HG02870 (cell line): Measurements from ENCODE around the gene MDN1.
A peak's percentile ranks its signal among the peaks of the same experiment; 100 is the strongest.
"Not testable (repeated sequence)": the region's sequence is repeated elsewhere in the genome, so short reads cannot be mapped to it uniquely, and the experiment has no call there.

Source experiments
- ATAC-seq: cut with Tn5 transposase; IDR thresholded peaks from one replicate; pipeline ENCODE4 v1.9.1; 2021; ENCODE audit warnings: mild to moderate bottlenecking, moderate library complexity; ENCODE audit not compliant: unreplicated experiment

The MDN1 gene

DNA sequence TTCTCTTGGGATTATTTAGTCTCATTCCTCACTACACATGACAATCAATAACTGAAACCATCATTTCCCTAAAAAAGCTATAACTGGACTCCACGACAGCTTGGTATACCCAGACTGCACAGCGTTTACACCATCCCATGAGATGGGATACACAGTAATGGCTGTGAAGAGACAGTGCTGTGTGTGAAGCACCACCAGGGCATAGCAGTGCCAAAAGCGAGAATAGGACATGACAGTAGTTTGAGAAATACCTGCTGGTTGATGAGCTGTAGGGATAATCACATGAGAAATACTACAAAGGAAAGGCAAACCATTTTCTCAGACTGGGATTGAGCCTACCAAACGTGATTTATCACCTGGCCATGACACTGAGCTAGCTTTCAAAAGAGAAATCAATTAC is 158.6 kb downstream of the MDN1 start:
- ATAC-seq = no peak

DNA sequence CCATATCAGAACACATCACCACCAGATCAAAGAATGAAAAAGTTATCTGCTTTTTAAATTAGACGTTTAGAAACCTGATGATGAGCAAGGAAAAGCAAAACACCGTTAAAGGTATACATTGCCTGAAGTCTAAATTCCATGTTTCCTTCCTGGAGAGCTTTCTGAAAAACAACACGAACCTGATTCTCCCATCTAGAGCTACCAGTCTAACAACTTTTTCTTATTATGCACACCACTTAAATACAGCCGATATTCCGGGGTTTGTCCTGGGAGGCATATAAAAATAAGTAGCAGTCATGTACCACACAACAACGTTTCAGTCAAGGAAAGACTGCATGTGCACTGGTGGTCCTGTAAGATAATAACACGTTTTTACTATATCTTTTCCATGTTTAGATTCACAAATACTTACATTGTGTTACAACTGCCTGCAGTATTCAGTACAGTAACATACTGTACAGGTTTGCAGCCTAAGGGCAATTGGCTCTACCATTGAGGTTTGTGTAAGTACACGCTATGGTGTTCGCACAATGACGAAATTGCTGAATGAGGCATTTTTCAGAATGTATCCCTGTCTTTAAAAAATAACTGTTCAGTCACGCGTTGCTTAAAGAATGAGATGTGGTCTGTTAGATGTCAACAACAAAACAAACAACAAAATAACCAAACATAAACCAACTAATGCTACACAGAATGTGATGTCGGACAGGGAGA is 162.0 kb downstream of the MDN1 start:
- no peak for ATAC-seq

DNA sequence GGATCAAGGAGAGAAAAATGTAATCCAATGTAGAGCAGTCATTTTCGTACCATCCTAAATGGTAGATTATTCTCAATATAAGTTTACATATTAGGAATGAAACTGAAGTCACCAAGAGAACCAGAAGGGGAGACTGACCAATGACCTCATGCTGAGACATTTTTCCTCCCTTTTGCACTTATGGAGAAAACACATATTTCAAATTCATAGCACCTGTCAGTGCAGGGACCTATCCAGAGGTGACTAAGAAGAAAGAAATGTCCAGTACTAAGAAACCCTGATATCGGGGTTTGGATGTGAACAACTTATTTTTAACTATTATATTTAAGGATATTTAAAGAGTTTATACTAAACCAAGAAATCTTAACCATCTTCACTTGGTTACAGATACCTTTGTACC is 164.5 kb downstream of the MDN1 start:
- ATAC-seq = no peak

DNA sequence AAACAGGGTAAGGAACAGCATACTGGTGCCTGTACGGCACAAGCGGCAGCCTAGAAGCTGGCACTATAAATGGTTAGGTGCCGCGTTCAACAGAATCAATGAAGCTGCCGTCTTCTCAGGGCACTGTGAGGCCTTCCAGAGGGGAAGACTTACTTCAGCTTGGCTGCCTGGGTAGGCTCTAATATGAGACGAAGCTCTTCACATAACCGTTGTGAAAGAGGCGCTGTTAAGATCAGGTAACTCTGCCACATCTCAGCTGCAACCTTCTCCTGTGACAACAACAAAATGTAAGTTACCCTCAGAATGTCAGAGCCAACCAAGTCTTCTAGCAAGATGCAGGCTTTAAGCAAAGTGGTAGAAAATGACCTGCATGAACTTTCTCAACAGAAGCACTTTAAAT is 169.0 kb downstream of the MDN1 start:
- no peak for ATAC-seq

DNA sequence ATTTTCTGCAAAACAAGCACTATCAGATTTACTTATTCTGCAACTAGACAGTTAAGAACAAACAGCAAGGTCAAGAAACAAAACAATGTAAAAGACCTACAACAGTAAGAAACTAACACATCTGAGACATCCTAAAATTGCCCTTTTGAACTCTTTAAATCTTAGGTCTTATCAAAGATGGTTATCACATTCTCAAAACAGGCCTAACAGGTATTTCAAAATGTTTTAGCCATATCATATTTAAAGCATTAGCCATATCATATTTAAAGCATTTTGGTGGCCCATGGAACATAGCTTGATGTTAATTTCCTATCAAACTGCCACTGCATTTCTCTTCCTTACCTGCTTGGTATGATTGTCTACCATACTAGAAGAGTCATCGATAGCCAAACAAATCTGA is 169.9 kb downstream of the MDN1 start:
- ATAC-seq = no peak

DNA sequence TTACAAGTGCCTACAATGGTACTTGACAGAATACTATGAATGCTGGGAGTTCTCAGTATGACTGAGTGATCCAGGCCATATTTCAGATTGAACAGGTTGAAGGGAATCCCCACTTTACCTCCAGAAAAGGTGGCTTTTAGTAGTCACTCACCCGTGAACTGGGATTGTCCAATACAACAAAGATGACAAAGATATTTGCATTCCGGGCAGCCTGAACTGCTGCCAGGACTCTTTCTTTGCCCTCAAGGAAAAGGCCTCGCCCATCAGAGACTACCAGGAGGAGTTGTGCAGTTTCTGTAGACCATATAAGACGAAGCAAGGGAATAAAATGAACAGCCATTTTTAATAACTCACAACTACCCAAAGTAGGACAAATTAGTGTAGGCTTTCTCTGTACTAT is 174.7 kb downstream of the MDN1 start:
- no peak for ATAC-seq

DNA sequence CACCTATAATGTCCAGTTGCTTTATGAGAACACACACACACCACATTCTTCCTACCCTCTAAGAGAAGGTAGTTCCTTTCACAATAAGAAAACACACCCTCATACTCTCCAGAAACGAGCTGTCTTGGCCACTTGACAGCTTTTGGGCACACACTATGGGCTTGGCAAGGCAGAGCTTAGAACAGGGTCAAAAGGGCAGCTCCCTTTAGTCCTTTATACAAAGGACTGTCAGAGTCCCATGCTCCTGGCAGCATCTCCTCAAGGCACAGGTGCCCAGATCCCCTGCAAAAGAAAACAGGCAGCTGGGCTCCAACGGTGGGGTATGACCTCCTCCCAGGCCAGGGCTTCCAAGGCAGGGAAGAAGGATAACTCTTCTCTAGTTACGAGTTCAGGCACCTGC is 176.2 kb downstream of the MDN1 start:
- no peak for ATAC-seq

DNA sequence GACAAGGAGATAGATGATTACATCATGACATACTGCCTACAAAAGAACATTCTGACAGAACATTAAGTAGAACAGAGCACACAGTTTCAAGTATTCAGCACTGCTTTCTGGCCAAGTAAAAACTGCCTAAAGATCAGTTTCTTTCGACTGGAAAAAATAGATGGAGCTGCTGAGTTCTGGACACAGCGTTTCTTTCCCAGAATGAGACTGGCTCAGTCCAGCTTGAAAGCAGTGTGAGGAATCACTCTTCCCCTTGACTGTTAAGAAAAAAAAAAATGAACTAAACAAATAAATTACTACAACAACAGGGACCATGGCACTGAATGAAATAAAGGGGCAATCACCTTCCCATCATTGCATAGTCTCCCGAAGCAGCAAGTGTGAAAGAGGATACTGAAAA is 176.6 kb downstream of the MDN1 start:
- ATAC-seq = no peak

DNA sequence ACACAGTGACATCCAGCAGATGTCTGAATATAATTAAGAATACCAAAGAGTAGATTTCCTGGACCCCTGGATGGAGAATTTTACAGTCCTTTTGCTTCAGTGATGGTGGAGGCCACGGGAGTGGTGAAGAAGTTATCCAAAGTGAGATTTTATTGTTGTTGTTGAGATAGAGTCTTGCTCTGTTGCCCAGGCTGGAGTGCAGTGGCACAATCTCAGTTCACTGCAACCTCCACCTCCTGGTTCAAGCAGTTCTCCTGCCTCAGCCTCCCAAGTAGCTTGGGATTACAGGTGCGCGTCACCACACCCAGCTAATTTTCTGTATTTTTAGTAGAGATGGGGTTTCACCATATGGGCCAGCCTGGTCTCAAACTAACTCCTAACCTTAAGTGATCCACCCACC is 178.0 kb downstream of the MDN1 start:
- ATAC-seq = not testable (repeated sequence)

DNA sequence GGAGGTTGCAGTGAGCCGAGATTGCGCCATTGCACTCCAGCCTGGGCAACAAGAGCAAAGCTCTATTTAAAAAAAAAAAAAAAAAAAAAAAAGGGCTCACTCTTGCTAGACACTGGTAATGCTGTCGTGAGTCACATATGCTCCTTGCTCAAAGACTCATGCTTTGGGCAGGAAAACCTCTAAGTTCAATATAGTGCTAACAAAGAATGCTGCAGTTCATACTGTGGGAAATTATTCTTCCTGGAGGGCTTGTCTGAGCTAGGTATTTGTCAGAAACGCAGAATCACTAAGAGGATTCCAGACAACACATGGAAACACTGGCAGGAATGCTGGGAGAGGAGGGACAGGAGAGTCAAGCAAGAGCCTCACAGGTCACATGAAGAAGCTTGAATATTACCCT is 178.8 kb downstream of the MDN1 start:
- no peak for ATAC-seq

DNA sequence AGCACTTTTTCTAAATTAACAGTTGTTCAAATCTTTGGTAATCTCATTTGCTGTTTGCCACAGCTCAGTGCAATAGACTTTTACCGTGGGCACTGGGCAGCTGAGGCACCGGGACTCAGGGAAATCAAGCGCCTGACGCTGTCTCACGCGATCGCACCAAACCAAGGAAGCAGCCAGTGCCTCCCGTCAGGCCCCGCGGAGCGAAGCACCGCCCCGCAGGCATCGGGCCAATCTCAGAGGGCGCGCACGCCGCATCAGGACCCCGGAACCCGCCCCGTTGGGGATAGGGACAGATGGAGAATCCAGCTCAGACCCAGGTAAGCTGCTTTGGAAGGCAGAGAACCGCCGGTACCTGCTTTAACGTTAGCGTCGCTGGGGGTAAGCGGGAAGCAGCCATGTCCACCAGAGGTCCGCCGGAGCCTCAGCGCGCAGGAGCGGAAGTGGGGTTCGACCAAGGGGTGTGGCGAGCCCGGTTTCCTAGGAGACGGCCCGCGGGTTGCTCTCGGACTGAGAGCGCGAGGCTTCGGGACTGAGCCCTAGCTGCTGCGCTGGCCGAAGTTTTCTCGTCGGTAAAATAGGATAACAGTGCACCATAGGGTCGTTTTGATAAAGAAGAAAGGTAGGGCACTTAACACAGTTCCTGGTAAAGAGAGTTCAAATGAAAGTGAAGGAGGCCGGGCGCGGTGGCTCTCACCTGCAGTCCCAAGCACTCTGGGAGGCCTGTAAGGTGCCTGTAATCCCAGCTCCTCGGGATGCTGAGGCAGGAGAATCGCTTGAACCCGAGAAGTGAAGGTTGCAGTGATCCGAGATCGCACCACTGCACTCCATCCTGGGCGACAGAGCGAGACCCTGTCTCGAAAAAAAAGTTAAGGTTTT is 181.0 kb downstream of the MDN1 start, which contains the start of gene LYRM2:
Gene LYRM2, minus strand, starts transcription at position 428 of the 876 bp plus-strand sequence. Its CDS starts 31 bp downstream, at position 397.
- peak; percentile 95 for ATAC-seq

DNA sequence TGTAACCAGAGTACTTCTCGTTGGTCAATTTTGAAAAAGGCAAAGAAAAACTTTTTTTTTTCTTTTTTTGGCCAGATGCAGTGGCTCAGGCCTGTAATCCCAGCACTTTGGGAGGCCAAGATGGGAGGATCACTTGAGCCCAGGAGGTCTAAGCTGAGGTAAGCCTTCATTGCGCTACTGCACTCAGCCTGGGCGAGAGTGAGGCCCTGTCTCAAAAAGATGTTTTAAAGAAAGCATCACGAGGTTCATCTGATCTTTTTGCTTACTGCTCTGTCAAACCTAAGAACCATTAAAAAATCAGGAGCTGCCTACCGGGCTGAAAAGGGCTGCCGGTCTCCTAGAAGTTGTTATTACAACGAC is 181.7 kb downstream of the MDN1 start:
- ATAC-seq = peak; percentile 11

DNA sequence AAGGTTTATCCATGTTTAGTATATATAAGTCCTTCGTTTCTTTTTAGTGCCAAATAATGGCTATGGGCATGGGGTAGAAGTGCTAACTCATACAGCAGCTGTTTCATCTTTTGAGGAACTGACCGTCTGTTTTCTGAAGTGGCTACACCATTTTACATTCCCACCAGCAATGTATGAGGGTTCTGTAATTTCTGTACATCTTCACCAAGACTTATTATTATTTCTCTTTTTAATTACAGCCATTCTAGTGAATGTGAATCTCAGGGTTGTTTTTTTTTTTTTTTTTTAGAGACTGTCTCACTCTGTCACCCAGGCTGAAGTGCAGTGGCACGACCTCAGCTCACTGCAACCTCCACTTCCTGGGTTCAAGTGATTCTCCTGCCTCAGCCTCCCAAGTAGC is 183.2 kb downstream of the MDN1 start:
- ATAC-seq = not testable (repeated sequence)

DNA sequence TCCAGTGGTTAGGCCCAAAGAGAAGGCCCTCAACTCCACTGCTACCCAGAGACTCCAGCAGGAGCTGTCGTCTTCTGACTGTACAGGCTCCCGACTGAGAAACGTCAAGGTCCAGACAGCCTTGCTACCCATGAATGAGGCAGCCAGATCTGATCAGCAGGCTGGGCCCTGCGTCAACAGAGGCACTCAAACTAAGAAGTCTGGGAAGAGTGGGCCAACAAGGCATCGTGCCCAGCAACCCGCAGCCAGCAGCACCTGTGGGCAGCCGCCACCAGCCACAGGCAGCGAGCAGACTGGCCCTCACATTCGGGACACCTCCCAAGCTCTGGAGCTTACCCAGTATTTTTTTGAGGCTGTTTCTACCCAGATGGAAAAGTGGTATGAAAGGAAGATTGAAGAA is 189.1 kb downstream of the MDN1 start:
- no peak for ATAC-seq

DNA sequence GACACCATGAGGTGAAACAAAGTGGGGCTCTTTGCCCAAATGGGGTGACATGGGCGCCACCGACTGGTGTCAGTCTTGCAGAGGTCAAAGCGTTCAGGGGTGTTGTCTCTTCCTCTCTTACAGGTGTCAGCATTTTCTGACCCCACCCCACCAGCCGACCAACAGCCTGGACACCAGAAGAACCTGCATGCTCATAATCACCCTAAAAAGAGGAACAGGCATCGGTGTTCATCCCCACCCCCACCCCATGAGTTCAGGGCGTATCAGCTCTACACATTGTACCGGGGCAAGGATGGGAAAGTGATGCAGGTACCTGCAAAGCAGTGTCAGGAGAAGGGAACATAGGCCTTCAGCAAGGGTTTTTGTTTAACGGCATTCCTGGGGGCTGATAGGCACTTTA is 195.8 kb downstream of the MDN1 start:
- no peak for ATAC-seq

DNA sequence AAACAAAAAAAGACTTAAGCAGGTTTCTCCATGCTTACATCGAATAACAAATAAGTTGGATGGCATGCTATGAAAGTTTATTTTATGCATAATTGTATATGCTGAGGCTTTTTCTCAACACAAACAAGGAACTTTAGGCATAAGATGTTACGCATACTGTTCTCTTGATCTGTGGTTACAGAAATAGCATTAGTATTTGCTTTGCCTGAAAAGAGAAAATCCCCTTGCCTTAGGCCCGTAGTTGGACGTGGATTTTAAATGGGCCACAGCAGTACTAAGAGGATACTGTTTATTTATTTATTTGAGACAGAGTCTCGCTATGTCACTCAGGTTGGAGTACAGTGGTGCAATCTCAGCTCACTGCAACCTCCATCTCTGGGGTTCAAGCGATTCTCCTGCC is 200.0 kb downstream of the MDN1 start:
- ATAC-seq = no peak

DNA sequence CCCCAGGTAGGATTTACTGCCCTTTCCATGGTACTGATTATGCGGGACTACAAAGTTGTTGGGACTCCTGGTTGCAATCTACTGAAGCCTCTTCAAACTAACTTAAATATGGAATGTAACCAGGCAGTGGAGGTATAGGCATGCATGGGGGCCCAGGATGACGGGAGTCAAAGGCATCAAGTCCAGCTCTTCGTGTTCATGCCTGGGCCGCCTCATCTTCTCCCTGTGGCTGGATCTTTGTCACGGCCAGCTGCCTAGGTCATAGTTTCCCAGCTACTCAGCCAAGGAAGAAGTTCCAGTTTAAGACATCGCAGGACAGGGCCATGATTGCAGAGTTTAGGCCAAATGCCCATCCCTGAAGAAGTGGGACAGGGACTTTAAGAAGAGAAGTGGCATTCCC is 201.6 kb downstream of the MDN1 start:
- ATAC-seq = no peak

DNA sequence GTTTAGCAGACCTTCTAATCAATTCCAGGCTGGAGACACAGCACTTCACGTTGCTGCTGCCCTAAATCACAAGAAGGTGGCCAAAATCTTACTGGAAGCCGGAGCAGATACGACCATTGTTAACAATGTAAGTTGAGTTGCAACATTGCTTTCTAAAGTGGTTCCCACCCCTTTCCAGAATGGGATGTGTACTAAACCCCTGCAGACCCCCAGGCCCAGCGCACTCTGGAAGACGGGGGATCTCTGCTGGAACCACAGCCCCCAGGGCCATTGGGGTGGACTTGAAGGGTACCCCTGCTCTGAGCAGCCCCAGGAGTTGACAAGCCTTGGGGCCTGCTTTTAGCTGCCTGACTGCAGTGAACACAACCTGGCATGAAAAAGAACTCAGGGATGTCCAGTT is 203.1 kb downstream of the MDN1 start:
- no peak for ATAC-seq

DNA sequence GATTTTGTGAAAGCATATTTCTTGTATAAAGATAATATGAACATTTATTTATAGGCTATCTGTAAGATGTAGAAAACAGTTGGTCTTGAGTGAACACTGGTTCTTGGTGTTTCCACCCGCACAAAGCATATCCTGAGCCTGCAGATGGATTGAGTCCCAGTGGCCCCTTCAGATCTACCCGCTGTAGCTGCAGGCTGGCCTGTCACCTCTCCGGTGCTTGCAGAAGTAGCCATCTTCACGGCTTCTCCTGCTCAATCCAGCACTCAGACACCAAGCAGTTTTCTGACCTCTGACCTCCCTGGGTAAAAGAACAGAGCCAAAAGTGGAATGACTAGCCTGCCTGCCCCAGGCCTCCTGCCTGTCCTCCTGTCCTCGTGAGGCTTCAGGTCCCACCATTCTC is 203.7 kb downstream of the MDN1 start:
- no peak for ATAC-seq

DNA sequence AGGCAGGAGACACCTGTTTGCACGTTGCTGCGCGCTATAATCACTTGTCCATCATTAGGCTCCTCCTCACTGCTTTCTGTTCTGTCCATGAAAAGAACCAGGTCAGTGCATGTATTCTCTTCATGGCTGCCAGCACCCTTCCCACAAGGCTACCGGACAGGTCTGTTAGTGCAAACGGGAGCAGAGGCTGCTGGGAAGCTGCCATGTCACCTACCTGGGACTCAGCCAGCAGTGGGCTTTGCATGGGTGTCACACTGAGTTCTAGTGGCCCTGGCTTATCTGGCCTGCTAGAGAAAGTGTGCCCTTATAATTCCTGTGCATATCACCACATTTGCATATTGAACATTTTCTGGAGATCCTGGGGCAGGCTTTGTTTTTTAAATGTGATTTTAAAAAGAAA is 205.8 kb downstream of the MDN1 start:
- ATAC-seq = no peak

DNA sequence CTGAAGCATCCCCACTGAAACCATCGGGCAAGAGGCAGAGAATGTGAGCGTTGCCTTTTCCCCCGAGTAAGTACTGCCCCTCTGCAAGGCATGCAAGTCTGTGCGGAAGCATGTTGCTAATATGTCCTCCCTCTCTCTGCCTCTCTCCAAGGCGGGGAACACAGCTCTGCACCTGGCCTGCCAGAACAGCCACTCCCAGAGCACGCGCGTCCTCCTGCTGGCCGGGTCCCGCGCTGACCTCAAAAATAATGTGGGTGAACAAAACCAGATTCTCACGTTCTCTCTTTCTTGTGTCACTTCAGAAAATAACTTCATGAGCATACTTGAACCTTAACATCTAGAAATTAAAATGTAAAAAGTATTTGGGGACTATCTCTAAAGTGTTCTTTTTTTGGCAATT is 207.5 kb downstream of the MDN1 start:
- ATAC-seq = no peak

DNA sequence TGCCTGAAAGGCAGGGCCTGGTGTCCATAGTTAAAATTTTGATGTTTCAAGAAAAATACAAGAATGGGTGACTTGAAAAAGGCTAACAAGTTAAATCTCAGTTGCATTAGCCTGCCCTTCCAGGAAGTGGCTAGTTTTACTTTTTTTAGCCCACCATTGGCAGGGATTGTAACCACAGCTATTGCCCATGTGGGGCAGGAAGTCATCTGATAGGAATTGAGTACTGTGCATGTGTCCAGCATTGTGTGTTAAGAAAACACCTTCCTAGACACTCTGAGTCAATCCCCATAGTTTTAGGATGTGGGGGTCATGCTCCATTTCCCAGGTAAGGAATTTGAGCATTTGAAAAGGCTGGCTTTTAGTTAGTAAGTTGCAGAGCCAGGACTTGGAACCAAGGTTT is 207.9 kb downstream of the MDN1 start:
- no peak for ATAC-seq
